Neuronal stem cell (in vitro differentiated cells): ENCODE data around the gene PARD3.

Experiments
- DNase-seq: peaks from one replicate; pipeline ENCODE4 v3.0.0-alpha.2; 2013; ENCODE audit warnings: low spot score
- H2AFZ ChIP-seq: one replicate; pipeline ENCODE4 v1.6.1; 2013; ENCODE audit warnings: mild to moderate bottlenecking, low read length, inconsistent platforms
- H2AK5ac ChIP-seq: 2 replicates; pipeline ENCODE4 v1.6.1; 2013; ENCODE audit warnings: low read depth, mild to moderate bottlenecking, inconsistent platforms, low read length, moderate library complexity, mixed read lengths
- H2BK120ac ChIP-seq: 2 replicates; pipeline ENCODE4 v1.6.1; 2013; ENCODE audit warnings: low read depth, mild to moderate bottlenecking, inconsistent platforms, low read length, moderate library complexity, mixed read lengths
- H2BK12ac ChIP-seq: one replicate; pipeline ENCODE4 v1.6.1; 2013; ENCODE audit warnings: low read length, inconsistent platforms
- H2BK15ac ChIP-seq: 2 replicates; pipeline ENCODE4 v1.6.1; 2013; ENCODE audit warnings: mild to moderate bottlenecking, low read length, inconsistent platforms, mixed read lengths
- H2BK5ac ChIP-seq: one replicate; pipeline ENCODE4 v1.6.1; 2013; ENCODE audit warnings: inconsistent platforms, mild to moderate bottlenecking, low read length, moderate library complexity
- H3K14ac ChIP-seq: one replicate; pipeline ENCODE4 v1.6.1; 2013; ENCODE audit warnings: low read length, inconsistent platforms
- H3K18ac ChIP-seq: 2 replicates; pipeline ENCODE4 v1.6.1; 2013; ENCODE audit warnings: low read length, inconsistent platforms
- H3K23ac ChIP-seq: 2 replicates; pipeline ENCODE4 v1.6.1; 2013; ENCODE audit warnings: low read depth, mild to moderate bottlenecking, mixed read lengths, low read length, inconsistent platforms; ENCODE audit not compliant: poor library complexity
- H3K27ac ChIP-seq: replicated peaks from 3 replicates; pipeline ENCODE4 v1.5.1; 2013; ENCODE audit warnings: low read length, inconsistent platforms
- H3K27me3 ChIP-seq, 3 experiments: 2 replicates each; pipeline ENCODE4 v1.6.1; 2013; ENCODE audit warnings: low read length in 3 of 3, mild to moderate bottlenecking in 2 of 3, inconsistent platforms in 1 of 3, low read depth in 1 of 3, mixed read lengths in 1 of 3, moderate library complexity in 1 of 3; ENCODE audit not compliant: control insufficient read depth in 3 of 3, insufficient read depth in 3 of 3
- H3K36me3 ChIP-seq, 2 donors: replicated peaks in 1 of 2; 2 replicates each; pipeline ENCODE4 v1.6.1; 2013; ENCODE audit warnings: low read length in 2 of 2; ENCODE audit not compliant: control insufficient read depth in 2 of 2, insufficient read depth in 2 of 2
- H3K4ac ChIP-seq: 2 replicates; pipeline ENCODE4 v1.6.1; 2013; ENCODE audit warnings: inconsistent platforms, mild to moderate bottlenecking, low read length, moderate library complexity
- H3K4me1 ChIP-seq, 2 donors: 1 replicate in 1 of 2; 2 replicates in 1 of 2; pipeline ENCODE4 v1.6.1; 2013; ENCODE audit warnings: low read length in 2 of 2, low read depth in 1 of 2; ENCODE audit not compliant: control insufficient read depth in 2 of 2, insufficient read depth in 1 of 2
- H3K4me2 ChIP-seq: one replicate; pipeline ENCODE4 v1.6.1; 2013; ENCODE audit warnings: mild to moderate bottlenecking, low read length, inconsistent platforms; ENCODE audit not compliant: insufficient read depth, poor library complexity, severe bottlenecking
- H3K4me3 ChIP-seq, 2 donors: 2 replicates each; pipeline ENCODE4 v1.5.1; 2013; ENCODE audit warnings: low read length in 2 of 2, mild to moderate bottlenecking in 2 of 2, inconsistent platforms in 1 of 2, moderate library complexity in 1 of 2
- H3K79me1 ChIP-seq: one replicate; pipeline ENCODE4 v1.6.1; 2013; ENCODE audit warnings: low read depth, mild to moderate bottlenecking, inconsistent platforms, low read length, moderate library complexity
- H3K9ac ChIP-seq: one replicate; pipeline ENCODE4 v1.6.1; 2013; ENCODE audit warnings: mild to moderate bottlenecking, low read depth, low read length, inconsistent platforms; ENCODE audit not compliant: poor library complexity
- H3K9me3 ChIP-seq, 2 donors: replicated peaks in 1 of 2; 2 replicates each; pipeline versions ENCODE3 to v1.6.1; 2013; ENCODE audit warnings: low read length in 2 of 2, mild to moderate bottlenecking in 2 of 2, inconsistent platforms in 1 of 2, low read depth in 1 of 2, mixed read lengths in 1 of 2, moderate library complexity in 1 of 2; ENCODE audit not compliant: control insufficient read depth in 2 of 2, insufficient read depth in 1 of 2
- H4K8ac ChIP-seq: one replicate; pipeline ENCODE4 v1.6.1; 2013; ENCODE audit warnings: low read depth, mild to moderate bottlenecking, inconsistent platforms, low read length, moderate library complexity
- H4K91ac ChIP-seq: one replicate; pipeline ENCODE4 v1.6.1; 2013; ENCODE audit warnings: low read length, low read depth, mild to moderate bottlenecking, inconsistent platforms; ENCODE audit not compliant: poor library complexity
- WGBS, 2 donors: extraction: QIAGEN DNeasy Blood & Tissue Kit; methylation state at CpG; one replicate each; pipeline ENCODE4 v1.1.7; 2013; ENCODE audit warnings: missing lambda C conversion rate in 2 of 2, mixed read lengths in 1 of 2; ENCODE audit not compliant: insufficient read length in 2 of 2, insufficient replicate concordance in 1 of 2; ENCODE audit errors: extremely low coverage in 2 of 2; 5-methylcytosine and 5-hydroxymethylcytosine counted together

PARD3 gene

GRCh38 chr10:34589275-34589674, 225.8 kb downstream of the PARD3 start:
- no peak overlapping the region for H3K4ac ChIP-seq
- no CpG with 5 or more reads among the region's 3 CpGs for WGBS, 2 donors
- no peak overlapping the region for H3K14ac ChIP-seq
- H2BK120ac ChIP-seq, result no peak overlapping the region
- no peak overlapping the region for H3K9ac ChIP-seq
- H2BK5ac ChIP-seq, result no peak overlapping the region
- no peak overlapping the region for H2AK5ac ChIP-seq
- no peaks in the 10 kb centered on the region for H3K79me1 ChIP-seq
- H3K27me3 ChIP-seq, result no peaks in the 10 kb centered on the region
- no peak overlapping the region for H4K8ac ChIP-seq
- no peaks in the 10 kb centered on the region for H3K36me3 ChIP-seq
- H4K91ac ChIP-seq, result no peak overlapping the region
- H2BK12ac ChIP-seq, result no peak overlapping the region
- H3K23ac ChIP-seq, result no peak overlapping the region
- no peaks in the 10 kb centered on the region for H3K9me3 ChIP-seq
- no peak overlapping the region for H3K4me3 ChIP-seq
- no peak overlapping the region for H3K27ac ChIP-seq
- DNase-seq, result no peak
- H3K4me2 ChIP-seq, result no peak overlapping the region
- no peak overlapping the region for H2AFZ ChIP-seq
- peaks cover 4 to 5% of the 10 kb centered on the region in 2 donors for H3K4me1 ChIP-seq
- no peak overlapping the region for H3K18ac ChIP-seq
- H2BK15ac ChIP-seq, result no peak overlapping the region

GRCh38 chr10:34587680-34588019, 227.4 kb downstream of the PARD3 start:
- Histone ChIP-seq H2AK5ac (no peak overlapping the region), H2BK5ac (no peak overlapping the region), H3K4me1 (peaks cover 4 to 5% of the 10 kb centered on the region in 2 donors), H4K91ac (no peak overlapping the region), H2BK120ac (no peak overlapping the region), H2AFZ (no peak overlapping the region), H3K4ac (no peak overlapping the region), H3K4me3 (no peak overlapping the region), H2BK15ac (no peak overlapping the region), H3K14ac (no peak overlapping the region), H3K36me3 (no peaks in the 10 kb centered on the region), H3K27ac (no peak overlapping the region), H3K4me2 (no peak overlapping the region), H3K18ac (no peak overlapping the region), H3K23ac (no peak overlapping the region), H3K9ac (no peak overlapping the region), H3K9me3 (no peaks in the 10 kb centered on the region), H2BK12ac (no peak overlapping the region), H4K8ac (no peak overlapping the region), H3K79me1 (no peaks in the 10 kb centered on the region), H3K27me3 (no peaks in the 10 kb centered on the region)
- DNase-seq, result no peak
- no CpG with 5 or more reads among the region's 6 CpGs for WGBS, 2 donors

DNA sequence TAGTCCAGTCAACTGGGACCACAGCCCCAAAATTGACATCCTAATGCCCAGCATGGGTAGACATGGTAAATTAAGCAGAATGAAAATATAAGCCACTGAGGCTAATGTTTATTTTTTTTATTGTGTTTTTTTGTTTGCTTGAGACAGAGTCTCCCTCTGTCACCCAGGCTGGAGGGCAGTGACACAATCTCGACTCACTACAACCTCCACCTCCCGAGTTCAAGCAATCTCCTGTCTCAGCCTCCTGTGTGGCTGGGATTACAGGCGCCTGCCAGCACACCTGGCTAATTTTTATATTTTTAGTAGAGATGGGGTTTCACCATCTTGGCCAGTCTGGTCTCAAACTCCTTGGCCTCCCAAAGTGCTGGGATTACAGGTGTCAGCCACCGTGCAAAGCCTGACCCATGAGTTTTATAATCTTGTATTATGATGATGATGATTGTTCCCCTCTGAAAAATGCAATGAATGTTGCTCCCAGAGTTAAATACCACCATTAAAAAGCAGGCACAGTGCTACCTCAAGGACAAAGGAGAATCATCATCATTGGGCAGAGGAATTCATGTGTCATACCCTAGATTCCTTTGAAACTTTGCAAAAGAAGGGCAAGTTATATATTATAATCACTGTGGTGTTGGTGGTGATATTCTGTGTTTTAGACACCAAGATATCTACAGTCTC, 228.0 kb downstream of the PARD3 start:
- Histone ChIP-seq H2BK12ac (no peak overlapping the region), H3K4me3 (no peak overlapping the region)
- WGBS, 2 donors, result no CpG with 5 or more reads among the region's 4 CpGs

DNA sequence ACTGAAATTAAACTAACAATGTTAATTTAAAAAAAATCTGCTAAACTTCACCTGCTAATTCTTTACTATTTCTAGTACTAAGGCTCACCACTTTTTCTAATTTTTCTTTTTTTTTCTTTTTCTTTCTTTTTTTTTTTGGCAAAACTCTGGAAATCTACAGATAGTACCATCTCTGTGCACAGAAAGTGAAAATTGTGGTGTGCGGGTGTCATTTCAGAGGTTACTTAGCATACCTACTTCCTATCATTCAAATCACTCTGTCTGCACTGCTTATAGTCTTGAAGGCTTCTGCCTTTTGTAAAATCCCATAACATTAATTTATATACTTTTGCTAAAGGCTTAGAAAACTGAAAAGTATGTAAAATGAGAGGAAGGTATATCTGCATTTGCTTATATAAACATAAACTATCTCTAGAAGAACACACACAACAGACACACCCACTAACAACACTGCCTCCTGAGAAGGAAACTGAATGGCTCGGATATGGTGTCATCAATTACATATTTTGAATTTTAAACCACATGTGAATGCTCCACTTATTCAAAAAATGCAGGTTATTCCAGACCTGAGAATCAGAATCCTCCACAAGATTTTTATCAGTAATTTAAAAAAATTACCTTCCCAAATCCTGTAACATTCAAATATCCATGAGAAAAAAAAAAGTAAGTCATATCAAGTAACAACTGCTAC, 229.5 kb downstream of the PARD3 start:
- H2AFZ ChIP-seq, result no peak overlapping the region
- no peaks in the 10 kb centered on the region for H3K27me3 ChIP-seq
- no peak overlapping the region for H2BK12ac ChIP-seq
- H2BK120ac ChIP-seq, result no peak overlapping the region
- no peak overlapping the region for H2AK5ac ChIP-seq
- no peak overlapping the region for H2BK5ac ChIP-seq
- no peak overlapping the region for H4K8ac ChIP-seq
- H3K4me1 ChIP-seq, result peaks cover 0 to 7% of the 10 kb centered on the region in 2 donors
- no peaks in the 10 kb centered on the region for H3K79me1 ChIP-seq
- H3K27ac ChIP-seq, result no peak overlapping the region
- H3K4ac ChIP-seq, result no peak overlapping the region
- no CpG with 5 or more reads among the region's 2 CpGs for WGBS, 2 donors
- H3K4me2 ChIP-seq, result no peak overlapping the region
- H4K91ac ChIP-seq, result no peak overlapping the region
- no peak overlapping the region for H3K23ac ChIP-seq
- no peaks in the 10 kb centered on the region for H3K9me3 ChIP-seq
- no peaks in the 10 kb centered on the region for H3K36me3 ChIP-seq
- no peak overlapping the region for H3K9ac ChIP-seq
- no peak overlapping the region for H2BK15ac ChIP-seq
- no peak overlapping the region for H3K4me3 ChIP-seq
- H3K14ac ChIP-seq, result no peak overlapping the region
- no peak overlapping the region for H3K18ac ChIP-seq
- DNase-seq, result no peak

More for the DNA sequence above, 228.0 kb downstream of the PARD3 start:
- Histone ChIP-seq H2BK120ac (no peak overlapping the region), H3K9ac (no peak overlapping the region), H3K4me1 (peaks cover 4 to 5% of the 10 kb centered on the region in 2 donors), H3K36me3 (no peaks in the 10 kb centered on the region), H2BK5ac (no peak overlapping the region), H2AK5ac (no peak overlapping the region), H3K27ac (no peak overlapping the region), H3K23ac (no peak overlapping the region), H3K27me3 (no peaks in the 10 kb centered on the region), H3K9me3 (no peaks in the 10 kb centered on the region), H4K8ac (no peak overlapping the region), H3K18ac (no peak overlapping the region), H3K4ac (no peak overlapping the region), H3K4me2 (no peak overlapping the region), H3K79me1 (no peaks in the 10 kb centered on the region), H3K14ac (no peak overlapping the region), H2AFZ (no peak overlapping the region), H2BK15ac (no peak overlapping the region), H4K91ac (no peak overlapping the region)
- DNase-seq, result no peak
